GM12878 (cell line): ENCODE results near the gene TSSK2. TPM values are rescaled to one million over a fixed set of nuclear protein-coding genes. Genes with fewer than 3 reads are reported as not detected.

ENCODE experiments used
- ATAC-seq: fragments of 200-7000 bp; cut with Tn5 transposase; 3 replicates; pipeline ENCODE4 v1.9.1; 2020; ENCODE audit warnings: mild to moderate bottlenecking, moderate library complexity
- BruUV-seq: library from RNA; stranded (reverse); fragments of 400-500 nt; replicated peaks from 2 replicates; lab custom pipeline; 2021; lab: Mats Ljungman, UMichigan
- CTCF ChIA-PET: fragments of 300-600 bp; sonication (Branson Sonifier 250); formaldehyde crosslinking; extraction: SDS; loops from one replicate; lab custom pipeline; 2021; ENCODE audit warnings: inconsistent platforms; lab: Yijun Ruan, JAX
- POLR2A ChIA-PET: fragments of 350-600 bp; formaldehyde crosslinking; extraction: SDS; loops from one replicate; lab custom pipeline; 2021; ENCODE audit warnings: inconsistent platforms; lab: Charles Lee
- RAD21 ChIA-PET: fragments of 300-600 bp; sonication (Branson Sonifier 250); formaldehyde crosslinking; loops from one replicate; lab custom pipeline; 2023; ENCODE audit warnings: antibody characterized with exemption; ENCODE audit not compliant: unreplicated experiment; lab: Charles Lee
- SMC1A ChIA-PET: fragments of 300-600 bp; sonication (Branson Sonifier 250); formaldehyde crosslinking; loops from one replicate; lab custom pipeline; 2023; ENCODE audit not compliant: unreplicated experiment, uncharacterized antibody; lab: Charles Lee
- DNase-seq: peaks from one replicate; pipeline ENCODE4 v3.0.0-alpha.2; 2011; ENCODE audit warnings: low read depth, low spot score
- FAIRE-seq: peaks from 3 replicates; lab custom pipeline; 2011; peaks lifted over from hg19 to GRCh38; lab: Jason Lieb, UNC
- H2AFZ ChIP-seq: 2 replicates; pipeline ENCODE4 v1.6.0; 2011; ENCODE audit warnings: low read depth, low read length, control low read depth; ENCODE audit not compliant: control insufficient read depth
- H3K27ac ChIP-seq: 2 replicates; pipeline ENCODE4 v1.5.1; 2011; ENCODE audit warnings: control low read depth; ENCODE audit not compliant: control insufficient read depth, insufficient read depth
- H3K27me3 ChIP-seq, 2 experiments: replicated peaks in 1 of 2; 2 replicates each; pipeline versions ENCODE4 v1.6.0 to v1.6.1; 2011; ENCODE audit warnings: low read length in 1 of 2; ENCODE audit not compliant: control insufficient read depth in 2 of 2, insufficient read depth in 2 of 2
- H3K36me3 ChIP-seq, 2 experiments: 2 replicates each; pipeline ENCODE4 v1.5.1; 2011; ENCODE audit warnings: low read length in 1 of 2; ENCODE audit not compliant: control insufficient read depth in 2 of 2, insufficient read depth in 2 of 2
- H3K4me1 ChIP-seq: 2 replicates; pipeline ENCODE4 v1.6.1; 2011; ENCODE audit warnings: mild to moderate bottlenecking, low read length, moderate library complexity, mixed read lengths; ENCODE audit not compliant: control insufficient read depth, insufficient read depth
- H3K4me2 ChIP-seq: 2 replicates; pipeline ENCODE4 v1.6.0; 2011; ENCODE audit warnings: control low read depth; ENCODE audit not compliant: control insufficient read depth, insufficient read depth
- H3K4me3 ChIP-seq: fragments of 200-600 bp; sonication (generic); 2 replicates; pipeline ENCODE4 v1.5.1; 2016
- H3K79me2 ChIP-seq: 2 replicates; pipeline ENCODE4 v1.6.0; 2011; ENCODE audit warnings: low read length; ENCODE audit not compliant: control insufficient read depth, insufficient read depth
- H3K9ac ChIP-seq: 2 replicates; pipeline ENCODE4 v1.8.0; 2011; ENCODE audit warnings: low read length, control low read depth, mixed read lengths; ENCODE audit not compliant: control insufficient read depth, insufficient read depth
- H3K9me3 ChIP-seq: replicated peaks from 3 replicates; pipeline ENCODE4 v1.5.1; 2011; ENCODE audit warnings: mild to moderate bottlenecking, low read length; ENCODE audit not compliant: control insufficient read depth, insufficient read depth
- H4K20me1 ChIP-seq: 2 replicates; pipeline ENCODE4 v1.6.0; 2011; ENCODE audit not compliant: control insufficient read depth, insufficient read depth
- ESRRA ChIP-seq: IDR thresholded peaks from 2 replicates; pipeline ENCODE4 v1.6.1; 2012; ENCODE audit warnings: mild to moderate bottlenecking, low read length, improper control_type of control experiment
- IKZF2 ChIP-seq, 2 experiments: fragments of 450-650 bp; IDR thresholded peaks; 2 replicates each; pipeline ENCODE4 v1.6.1; 2017; ENCODE audit warnings: mild to moderate bottlenecking in 2 of 2, moderate library complexity in 2 of 2
- JUND ChIP-seq: IDR thresholded peaks from 2 replicates; pipeline ENCODE4 v1.6.1; 2012; ENCODE audit warnings: low read depth, mild to moderate bottlenecking, low read length, improper control_type of control experiment, moderate library complexity
- KLF5 ChIP-seq: fragments of 450-650 bp; IDR thresholded peaks from 2 replicates; pipeline ENCODE4 v1.6.1; 2014; ENCODE audit warnings: mild to moderate bottlenecking; ENCODE audit not compliant: partially characterized antibody
- MTA3 ChIP-seq: IDR thresholded peaks from 2 replicates; pipeline ENCODE4 v1.6.1; 2012; ENCODE audit warnings: low read length, inconsistent platforms, borderline replicate concordance
- NFXL1 ChIP-seq: fragments of 450-650 bp; IDR thresholded peaks from 2 replicates; pipeline ENCODE4 v1.6.1; 2017; ENCODE audit warnings: antibody characterized with exemption, mild to moderate bottlenecking, borderline replicate concordance
- NR2C2 ChIP-seq: IDR thresholded peaks from 2 replicates; pipeline ENCODE4 v1.6.1; 2011; ENCODE audit warnings: borderline replicate concordance, low read depth; ENCODE audit not compliant: control insufficient read depth, insufficient read length
- NR2F1 ChIP-seq: fragments of 450-650 bp; conservative IDR thresholded peaks from 2 replicates; pipeline ENCODE4 v1.6.1; 2017; ENCODE audit warnings: mild to moderate bottlenecking
- SMAD1 ChIP-seq: fragments of 450-650 bp; IDR thresholded peaks from 2 replicates; pipeline ENCODE4 v1.6.1; 2018; ENCODE audit warnings: mild to moderate bottlenecking, low read depth; ENCODE audit not compliant: partially characterized antibody
- SREBF2 ChIP-seq: IDR thresholded peaks from 2 replicates; pipeline ENCODE4 v1.6.1; 2012; ENCODE audit warnings: mild to moderate bottlenecking, low read length
- WGBS: methylation state at CpG from one replicate; pipeline ENCODE4 v1.1.6; 2016; ENCODE audit warnings: low lambda C conversion rate; ENCODE audit not compliant: insufficient replicate concordance, insufficient coverage; ENCODE audit errors: missing lambda C conversion rate; 5-methylcytosine and 5-hydroxymethylcytosine counted together
- in situ Hi-C: fragments of 300-500 bp; cut with MboI; formaldehyde crosslinking; loops from 9 replicates; pipeline ENCODE4 v1.14.3; 2018; ENCODE audit warnings: mixed read lengths
- intact Hi-C: fragments of 100-400 bp; cut with micrococcal nuclease; formaldehyde crosslinking; loops from one replicate; pipeline ENCODE4 v1.14.2; 2022; ENCODE audit not compliant: unreplicated experiment
- polyA plus RNA-seq, 11 experiments: library from polyadenylated mRNA; depleted of rRNA in 4 of 11; unstranded in 6 of 11; stranded (reverse) in 5 of 11; fragments of >200 nt; fragmentation: Nextera tagmentation in 4 of 11; fragmentation: Illumina TruSeq in 1 of 11; extraction: Ambion mirVana in 4 of 11; extraction: Trizol in 1 of 11; gene quantifications; 1 replicate in 1 of 11; 2 replicates in 10 of 11; pipeline versions ENCODE4 v1.2.1 to v1.2.3, GENCODE V29; 2011 to 2016; ENCODE audit warnings: inconsistent platforms in 2 of 11, missing spikeins in 2 of 11, low read depth in 1 of 11
- total RNA-seq, 4 experiments: library from RNA; depleted of rRNA in 3 of 4; stranded (reverse); fragments of >200 nt in 3 of 4; fragmentation: Illumina TruSeq in 1 of 4; extraction: Trizol in 1 of 4; gene quantifications; 2 replicates each; pipeline versions ENCODE4 v1.2.1 to v1.2.3, GENCODE V29; 2013 to 2021
- TF ChIP-seq, protein P1 (sequence below): fragments of 450-650 bp; IDR thresholded peaks from 2 replicates; pipeline ENCODE4 v1.6.1; 2017; ENCODE audit warnings: mild to moderate bottlenecking
- TF ChIP-seq, protein P2 (sequence below): IDR thresholded peaks from 2 replicates; pipeline ENCODE4 v1.6.1; 2011; ENCODE audit warnings: mild to moderate bottlenecking, low read depth, low read length, moderate library complexity; ENCODE audit not compliant: insufficient replicate concordance
- TF ChIP-seq, protein P3 (sequence below): fragments of 150-350 bp; IDR thresholded peaks from 2 replicates; pipeline ENCODE4 v1.6.1; 2014; ENCODE audit warnings: mild to moderate bottlenecking, low read depth, low read length

Gene TSSK2
- total and polyA plus RNA-seq, 10 of the 15 experiments (the other 5 are each of a cell fraction or from before 2014, with no cell fraction given) = 0.03 to 0.17 TPM; not detected in 8

DNA sequence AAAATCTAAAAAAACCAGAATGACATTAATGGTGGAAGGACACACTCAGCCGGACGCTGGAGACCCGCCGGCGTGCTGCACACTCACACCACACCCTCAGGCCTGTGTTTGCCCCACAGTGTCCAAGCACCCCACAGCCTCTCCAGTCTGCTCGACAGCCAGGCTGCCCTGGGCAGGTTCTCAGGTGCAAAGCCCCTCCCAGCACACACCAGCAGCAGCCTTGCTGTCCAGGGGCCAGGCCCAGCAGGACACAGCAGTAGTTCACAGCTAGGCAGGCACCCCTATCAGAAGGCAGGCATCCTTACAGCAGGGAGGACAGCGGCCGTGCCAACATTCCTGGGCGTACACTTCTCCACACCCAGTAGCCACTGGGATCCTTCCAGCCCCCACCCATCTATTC, 49.1 kb downstream of the TSSK2 start:
- BruUV-seq = no TSS peak
- no peak overlapping the region for H3K4me2 ChIP-seq
- no peak overlapping the region for H2AFZ ChIP-seq
- H3K9ac ChIP-seq = no peak overlapping the region
- SMC1A ChIA-PET = interaction anchor here (1.1 to 3.0 kb wide), 4 partner anchors 36 to 449 kb away, joined by 3 to 19 read pairs (median 8); partner anchors contain the start of genes CDC45, ESS2 and UFD1
- no peak for ATAC-seq
- peaks cover 11% of the 10 kb centered on the region; the same call in 1 of the 2 replicates for H3K4me1 ChIP-seq
- H4K20me1 ChIP-seq = no peaks in the 10 kb centered on the region
- no peak overlapping the region for H3K27ac ChIP-seq
- intact Hi-C loops (no loop called here), in situ Hi-C loops (loop anchor here (5.0 kb wide), 1 partner anchor 112 kb away; the partner anchor contains the start of gene CLTCL1)
- H3K27me3 ChIP-seq = peaks cover 0 to 1% of the 10 kb centered on the region in 2 experiments; a peak in 1 of 4 replicates
- 59% methylated on average over 9 of the region's 9 CpGs for WGBS
- H3K79me2 ChIP-seq = peaks cover 10% of the 10 kb centered on the region
- TF ChIP-seq, protein P1, sequence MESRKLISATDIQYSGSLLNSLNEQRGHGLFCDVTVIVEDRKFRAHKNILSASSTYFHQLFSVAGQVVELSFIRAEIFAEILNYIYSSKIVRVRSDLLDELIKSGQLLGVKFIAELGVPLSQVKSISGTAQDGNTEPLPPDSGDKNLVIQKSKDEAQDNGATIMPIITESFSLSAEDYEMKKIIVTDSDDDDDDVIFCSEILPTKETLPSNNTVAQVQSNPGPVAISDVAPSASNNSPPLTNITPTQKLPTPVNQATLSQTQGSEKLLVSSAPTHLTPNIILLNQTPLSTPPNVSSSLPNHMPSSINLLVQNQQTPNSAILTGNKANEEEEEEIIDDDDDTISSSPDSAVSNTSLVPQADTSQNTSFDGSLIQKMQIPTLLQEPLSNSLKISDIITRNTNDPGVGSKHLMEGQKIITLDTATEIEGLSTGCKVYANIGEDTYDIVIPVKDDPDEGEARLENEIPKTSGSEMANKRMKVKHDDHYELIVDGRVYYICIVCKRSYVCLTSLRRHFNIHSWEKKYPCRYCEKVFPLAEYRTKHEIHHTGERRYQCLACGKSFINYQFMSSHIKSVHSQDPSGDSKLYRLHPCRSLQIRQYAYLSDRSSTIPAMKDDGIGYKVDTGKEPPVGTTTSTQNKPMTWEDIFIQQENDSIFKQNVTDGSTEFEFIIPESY = no peak
- TF ChIP-seq SREBF2 = no peak
- no peak for TF ChIP-seq NFXL1
- no peak for TF ChIP-seq JUND
- no peak for TF ChIP-seq MTA3
- TF ChIP-seq, protein P2, sequence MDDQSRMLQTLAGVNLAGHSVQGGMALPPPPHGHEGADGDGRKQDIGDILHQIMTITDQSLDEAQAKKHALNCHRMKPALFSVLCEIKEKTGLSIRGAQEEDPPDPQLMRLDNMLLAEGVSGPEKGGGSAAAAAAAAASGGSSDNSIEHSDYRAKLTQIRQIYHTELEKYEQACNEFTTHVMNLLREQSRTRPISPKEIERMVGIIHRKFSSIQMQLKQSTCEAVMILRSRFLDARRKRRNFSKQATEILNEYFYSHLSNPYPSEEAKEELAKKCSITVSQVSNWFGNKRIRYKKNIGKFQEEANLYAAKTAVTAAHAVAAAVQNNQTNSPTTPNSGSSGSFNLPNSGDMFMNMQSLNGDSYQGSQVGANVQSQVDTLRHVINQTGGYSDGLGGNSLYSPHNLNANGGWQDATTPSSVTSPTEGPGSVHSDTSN = no peak
- TF ChIP-seq, protein P3, sequence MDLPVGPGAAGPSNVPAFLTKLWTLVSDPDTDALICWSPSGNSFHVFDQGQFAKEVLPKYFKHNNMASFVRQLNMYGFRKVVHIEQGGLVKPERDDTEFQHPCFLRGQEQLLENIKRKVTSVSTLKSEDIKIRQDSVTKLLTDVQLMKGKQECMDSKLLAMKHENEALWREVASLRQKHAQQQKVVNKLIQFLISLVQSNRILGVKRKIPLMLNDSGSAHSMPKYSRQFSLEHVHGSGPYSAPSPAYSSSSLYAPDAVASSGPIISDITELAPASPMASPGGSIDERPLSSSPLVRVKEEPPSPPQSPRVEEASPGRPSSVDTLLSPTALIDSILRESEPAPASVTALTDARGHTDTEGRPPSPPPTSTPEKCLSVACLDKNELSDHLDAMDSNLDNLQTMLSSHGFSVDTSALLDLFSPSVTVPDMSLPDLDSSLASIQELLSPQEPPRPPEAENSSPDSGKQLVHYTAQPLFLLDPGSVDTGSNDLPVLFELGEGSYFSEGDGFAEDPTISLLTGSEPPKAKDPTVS = no peak
- no peak for TF ChIP-seq NR2F1
- TF ChIP-seq SMAD1 = no peak
- TF ChIP-seq NR2C2 = no peak
- no peak for TF ChIP-seq ESRRA
- no peak for TF ChIP-seq KLF5
- no peak for TF ChIP-seq IKZF2 (IDR thresholded peaks at IDR 0.05)
- CTCF ChIA-PET = interaction anchor here (0.8 to 3.6 kb wide), 17 partner anchors 9 to 450 kb away, joined by 3 to 36 read pairs (median 4); partner anchors contain the start of genes CDC45 and ESS2
- FAIRE-seq = no peak
- H3K36me3 ChIP-seq = no peaks in the 10 kb centered on the region
- RAD21 ChIA-PET = interaction anchor here (1.1 to 2.3 kb wide), 3 partner anchors 96 to 300 kb away, joined by 3 to 21 read pairs (median 16); partner anchors contain the start of gene CDC45
- no peak for DNase-seq
- no peaks in the 10 kb centered on the region for H3K9me3 ChIP-seq
- POLR2A ChIA-PET = no interaction called here
- H3K4me3 ChIP-seq = no peak overlapping the region
